Left cardiac atrium (tissue), 2 donors: ENCODE results near the gene DACT2. TPM values are rescaled to one million over a fixed set of nuclear protein-coding genes. Genes with fewer than 3 reads are reported as not detected.

Experiments used
- total RNA-seq, 2 donors: library from RNA; stranded (reverse); fragmentation: NEBNext Ultra II Directional; extraction: Animal tissue kit (Norgen Biotek cat#: 25700); gene quantifications; one replicate each; pipeline ENCODE4 v1.2.1, GENCODE V29; 2021
- donor health status: DM: no; HTN: yes; CAD: no; lungs with severe emphysema.
- donor health status: DM: yes; HTN: yes; CAD: no.

Gene DACT2
- total RNA-seq, 2 donors from 2014 or later: 1.7 to 2.4 TPM

Other genes with a start within 250 kb of the DACT2 start
- under 1 TPM; 0.18 to 0.79 TPM for gene FRMD1, start 240.6 kb downstream of the DACT2 start, total RNA-seq
- gene SMOC2, start 121.4 kb upstream of the DACT2 start, total RNA-seq: 10 to 100 TPM; 12.0 to 27.7 TPM